CD4-positive, alpha-beta T cell (primary cell): ENCODE measurements around the gene DGCR6. TPM values are rescaled to one million over a fixed set of nuclear protein-coding genes. Genes with fewer than 3 reads are reported as not detected.
"Not testable (repeated sequence)": the region's sequence is repeated elsewhere in the genome, so short reads cannot be mapped to it uniquely, and the experiment has no call there.

ENCODE experiments used
- ATAC-seq: fragments of 200-7000 bp; cut with Tn5 transposase; one replicate; pipeline ENCODE4 v1.10.0; 2022; ENCODE audit warnings: mild to moderate bottlenecking; ENCODE audit not compliant: poor library complexity
- CTCF ChIA-PET: fragments of 350-600 bp; sonication (Branson Sonifier 250); formaldehyde crosslinking; loops from one replicate; lab custom pipeline; 2021; ENCODE audit warnings: antibody characterized with exemption, inconsistent platforms; lab: Charles Lee
- POLR2A ChIA-PET: fragments of 350-600 bp; sonication (Branson Sonifier 250); formaldehyde crosslinking; loops from one replicate; lab custom pipeline; 2021; ENCODE audit warnings: antibody characterized with exemption, inconsistent platforms; lab: Charles Lee
- DNase-seq, 14 experiments: peaks; one replicate each; pipeline ENCODE4 v3.0.0-alpha.2; 2013 to 2020; ENCODE audit warnings: mixed read lengths in 2 of 14
- H3K27ac ChIP-seq, 2 donors: one replicate each; pipeline versions ENCODE4 v1.5.1 to v1.7.0; 2013; ENCODE audit warnings: low read length in 2 of 2, low read depth in 1 of 2, mild to moderate bottlenecking in 1 of 2
- H3K27me3 ChIP-seq, 2 experiments: 1 replicate in 1 of 2; 2 replicates in 1 of 2; pipeline versions ENCODE4 v1.6.1 to v1.7.0; 2013; ENCODE audit warnings: low read length in 2 of 2, control low read depth in 1 of 2, mild to moderate bottlenecking in 1 of 2, moderate library complexity in 1 of 2; ENCODE audit not compliant: insufficient read depth in 2 of 2, control insufficient read depth in 1 of 2
- H3K36me3 ChIP-seq: one replicate; pipeline ENCODE4 v1.6.1; 2013; ENCODE audit warnings: low read length, control low read depth; ENCODE audit not compliant: insufficient read depth
- H3K4me1 ChIP-seq: one replicate; pipeline ENCODE4 v1.6.1; 2013; ENCODE audit warnings: low read length, control low read depth; ENCODE audit not compliant: insufficient read depth
- H3K4me3 ChIP-seq: one replicate; pipeline ENCODE4 v1.5.1; 2013; ENCODE audit warnings: mild to moderate bottlenecking, low read length, moderate library complexity
- H3K9me3 ChIP-seq, 2 experiments: 1 replicate in 1 of 2; 2 replicates in 1 of 2; pipeline versions ENCODE4 v1.6.1 to v1.7.0; 2013; ENCODE audit warnings: low read length in 2 of 2, mild to moderate bottlenecking in 2 of 2, control low read depth in 1 of 2, moderate library complexity in 1 of 2; ENCODE audit not compliant: control insufficient read depth in 1 of 2, insufficient read depth in 1 of 2
- H3K27ac Mint-ChIP-seq: one replicate; pipeline ENCODE4 v1.8.0; 2020; ENCODE audit warnings: mixed read lengths
- H3K27me3 Mint-ChIP-seq: one replicate; pipeline ENCODE4 v1.8.0; 2021; ENCODE audit warnings: mixed read lengths
- H3K36me3 Mint-ChIP-seq: one replicate; pipeline ENCODE4 v1.8.0; 2021; ENCODE audit warnings: low read depth, mixed read lengths
- H3K4me1 Mint-ChIP-seq: one replicate; pipeline ENCODE4 v1.8.0; 2021; ENCODE audit warnings: low read depth, mixed read lengths
- H3K4me3 Mint-ChIP-seq: one replicate; pipeline ENCODE4 v1.8.0; 2020; ENCODE audit warnings: mild to moderate bottlenecking, mixed read lengths
- H3K9me3 Mint-ChIP-seq: one replicate; pipeline ENCODE4 v1.8.0; 2020; ENCODE audit warnings: mixed read lengths
- CTCF ChIP-seq: fragments of 200-600 bp; IDR thresholded peaks from one replicate; pipeline ENCODE4 v1.8.0; 2022; ENCODE audit warnings: antibody characterized with exemption, mild to moderate bottlenecking
- intact Hi-C, 2 experiments: fragments of 100-400 bp; cut with DNase I in 1 of 2; cut with micrococcal nuclease in 1 of 2; formaldehyde crosslinking; loops; one replicate each; pipeline versions ENCODE4 v1.15.1 to v1.9.0; 2023 to 2025; cut with DNase I, micrococcal nuclease
- total RNA-seq, 174 experiments: library from RNA in 2 of 174; stranded (reverse) in 2 of 174; gene quantifications; one replicate each; pipeline ENCODE4 v1.2.3 and lab custom pipeline; 2021 to 2026

The DGCR6 gene
- total RNA-seq, 2 experiments from 2014 or later = 14.6 to 15.3 TPM

GRCh38 chr22:18917818-18918217 lies 11.7 kb downstream of the DGCR6 start:
- ATAC-seq, H3K4me1 Mint-ChIP-seq, H3K36me3 ChIP-seq, H3K4me3 ChIP-seq, DNase-seq, H3K27ac Mint-ChIP-seq, H3K4me1 ChIP-seq, H3K27me3 ChIP-seq, intact Hi-C loops, POLR2A ChIA-PET, CTCF ChIA-PET, H3K36me3 Mint-ChIP-seq, H3K27me3 Mint-ChIP-seq, H3K9me3 ChIP-seq, H3K27ac ChIP-seq, H3K9me3 Mint-ChIP-seq, H3K4me3 Mint-ChIP-seq: not testable (repeated sequence)

DNA sequence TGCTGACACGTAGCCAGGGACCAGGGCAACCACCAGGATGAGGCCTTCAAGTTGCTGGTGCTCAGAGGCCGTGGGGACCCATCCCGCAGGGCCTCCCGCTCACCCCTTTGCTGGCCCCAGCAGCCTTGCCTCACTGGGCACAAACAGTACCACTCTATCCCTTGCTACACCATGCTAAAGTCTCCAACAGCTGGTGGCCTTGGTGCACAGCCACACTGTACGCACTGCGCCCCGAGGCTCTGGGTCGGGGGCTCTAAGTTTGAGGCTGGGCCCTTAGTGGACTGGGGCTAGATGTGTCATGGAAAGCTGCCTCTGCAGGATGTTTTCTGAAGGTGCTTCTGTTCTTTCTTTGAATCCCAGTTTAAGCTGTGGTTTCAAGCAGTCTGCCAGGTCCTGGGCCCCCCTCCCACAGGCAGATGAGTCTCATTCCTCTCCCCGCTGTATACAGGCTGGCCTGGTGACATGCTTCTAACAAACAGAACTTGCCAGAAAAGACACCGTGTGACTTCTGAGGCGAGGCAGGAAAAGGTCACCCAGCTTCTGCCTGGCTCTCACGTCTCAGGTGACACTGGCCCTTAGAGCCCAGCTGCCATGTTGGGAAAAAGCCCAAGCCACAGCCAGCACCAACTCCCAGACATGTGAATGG lies 14.3 kb downstream of the DGCR6 start:
- H3K4me1 ChIP-seq, H3K27ac Mint-ChIP-seq, intact Hi-C loops: not testable (repeated sequence)

DNA sequence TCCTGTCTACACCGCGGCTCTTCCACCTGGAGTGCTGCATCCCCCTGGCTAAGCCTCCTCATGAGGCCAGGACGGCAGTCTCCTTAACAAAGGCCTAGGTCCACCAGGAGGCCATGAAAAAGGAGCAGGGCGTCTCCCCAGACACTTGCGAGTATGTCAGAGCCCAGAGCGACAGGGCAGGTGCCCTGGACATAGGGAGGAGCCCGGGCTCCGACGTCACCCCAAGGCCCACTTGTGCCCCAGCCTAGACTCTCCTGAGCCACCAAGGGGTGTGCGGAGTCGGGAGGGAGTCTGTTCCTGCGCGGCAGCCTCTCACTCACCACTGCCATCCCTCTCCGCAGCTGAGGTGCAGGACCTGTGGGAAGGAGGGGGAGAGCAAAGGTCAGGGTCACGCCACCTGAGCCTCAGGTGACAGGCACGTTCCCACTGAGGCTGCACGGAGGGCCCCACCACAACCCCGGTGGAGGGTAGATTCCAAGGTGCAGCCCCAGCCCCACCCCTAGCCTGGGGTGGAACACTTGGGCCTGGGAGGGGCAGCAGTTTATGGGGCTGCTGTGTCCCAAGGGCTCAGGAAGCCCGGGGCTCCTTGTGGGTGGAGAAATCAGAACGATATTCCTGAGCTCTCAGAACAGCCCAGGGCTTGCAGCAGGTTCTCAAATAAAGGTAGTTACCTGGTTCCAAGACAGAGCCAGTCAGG lies 19.4 kb downstream of the DGCR6 start:
- no peaks in the 10 kb centered on the region for H3K4me1 ChIP-seq
- intact Hi-C loops = no loop called here
- Mint-ChIP-seq H3K4me3 (no peak overlapping the region), H3K36me3 (no peaks in the 10 kb centered on the region), H3K9me3 (no peaks in the 10 kb centered on the region), H3K4me1 (no peaks in the 10 kb centered on the region), H3K27ac (no peak overlapping the region), H3K27me3 (no peaks in the 10 kb centered on the region)
- ChIA-PET POLR2A (no interaction called here), CTCF (no interaction called here)
- no peak for TF ChIP-seq CTCF
- no peaks in the 10 kb centered on the region for H3K27me3 ChIP-seq
- H3K27ac ChIP-seq = no peak overlapping the region
- H3K9me3 ChIP-seq = no peaks in the 10 kb centered on the region
- no peaks in the 10 kb centered on the region for H3K36me3 ChIP-seq
- DNase-seq (no peak), ATAC-seq (no peak)
- no peak overlapping the region for H3K4me3 ChIP-seq

More for the DNA sequence above, 14.3 kb downstream of the DGCR6 start:
- DNase-seq, H3K27me3 ChIP-seq, POLR2A ChIA-PET, H3K9me3 Mint-ChIP-seq, H3K36me3 Mint-ChIP-seq, H3K4me3 Mint-ChIP-seq, H3K4me1 Mint-ChIP-seq, ATAC-seq, H3K27ac ChIP-seq, H3K27me3 Mint-ChIP-seq, H3K9me3 ChIP-seq, H3K4me3 ChIP-seq, H3K36me3 ChIP-seq, CTCF ChIA-PET: not testable (repeated sequence)

- ChIA-PET POLR2A (no interaction called here), CTCF (no interaction called here)
- no peaks in the 10 kb centered on the region for H3K36me3 Mint-ChIP-seq
- no peak for TF ChIP-seq CTCF
- no peaks in the 10 kb centered on the region for H3K9me3 Mint-ChIP-seq
- intact Hi-C loops = no loop called here
- H3K4me1 ChIP-seq = no peaks in the 10 kb centered on the region
- ATAC-seq (no peak), DNase-seq (no peak)
- no peak overlapping the region for H3K27ac Mint-ChIP-seq
- H3K27me3 ChIP-seq = no peaks in the 10 kb centered on the region
- H3K4me3 ChIP-seq = no peak overlapping the region
- H3K27me3 Mint-ChIP-seq = no peaks in the 10 kb centered on the region
- no peak overlapping the region for H3K4me3 Mint-ChIP-seq
- no peaks in the 10 kb centered on the region for H3K36me3 ChIP-seq
- no peak overlapping the region for H3K27ac ChIP-seq
- no peaks in the 10 kb centered on the region for H3K4me1 Mint-ChIP-seq
- no peaks in the 10 kb centered on the region for H3K9me3 ChIP-seq
Observed at GRCh38 chr22:18927020-18927419, 20.9 kb downstream of the DGCR6 start.
